NCI-H2081 (cell line): Measurements from ENCODE around the gene B9D2.
A peak's percentile ranks its signal among the peaks of the same experiment; 100 is the strongest.

Experiments
- DNase-seq, 2 experiments: peaks; one replicate each; lab custom pipeline; 2025; lab: John Stamatoyannopoulos, UW

The B9D2 gene

GRCh38 chr19:41327576-41328156, 36.3 kb downstream of the B9D2 start:
- no peak for DNase-seq

DNA sequence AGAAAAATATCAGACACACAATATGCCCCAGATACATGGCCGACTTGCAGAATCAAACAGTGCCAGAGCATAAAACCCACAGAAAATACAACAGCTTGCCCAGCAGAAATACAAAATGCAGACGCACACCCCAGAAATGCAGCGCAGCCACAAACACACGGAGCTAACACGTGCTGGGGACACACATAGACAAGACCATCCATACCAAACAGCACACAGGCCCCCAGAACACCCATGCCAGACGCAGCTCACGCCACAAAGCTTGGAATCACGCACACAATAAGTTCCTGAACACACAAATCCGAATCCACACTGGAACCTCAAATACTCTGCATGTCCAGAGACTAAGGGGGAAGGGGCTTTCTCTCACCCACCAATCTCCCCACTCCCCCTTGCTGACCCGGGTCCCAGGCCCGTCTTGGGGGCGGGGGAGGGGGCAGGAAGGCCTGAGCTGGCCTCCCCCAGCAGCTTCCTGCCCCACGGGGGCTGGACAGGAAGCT, 36.8 kb downstream of the B9D2 start:
- DNase-seq, result no peak

GRCh38 chr19:41325947-41326706, 37.8 kb downstream of the B9D2 start:
- DNase-seq, result peak in 1 of 2 experiments; percentile 28

DNA sequence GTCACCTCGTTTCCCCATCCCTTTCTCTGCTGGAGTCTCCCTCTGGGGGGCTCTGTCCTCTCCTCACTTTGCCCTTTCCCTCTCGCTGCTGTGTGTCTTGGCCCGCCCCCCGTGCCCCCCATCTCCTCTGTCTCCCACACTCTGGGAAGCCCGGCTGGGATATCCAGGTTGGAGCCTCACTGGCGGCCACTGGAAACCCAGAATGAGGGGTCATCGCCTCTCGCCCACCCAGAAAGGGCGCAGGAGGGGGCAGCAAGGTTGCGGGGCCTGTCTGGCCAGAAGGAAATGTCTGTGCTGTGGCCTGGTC, 38.4 kb downstream of the B9D2 start:
- DNase-seq, result no peak

DNA sequence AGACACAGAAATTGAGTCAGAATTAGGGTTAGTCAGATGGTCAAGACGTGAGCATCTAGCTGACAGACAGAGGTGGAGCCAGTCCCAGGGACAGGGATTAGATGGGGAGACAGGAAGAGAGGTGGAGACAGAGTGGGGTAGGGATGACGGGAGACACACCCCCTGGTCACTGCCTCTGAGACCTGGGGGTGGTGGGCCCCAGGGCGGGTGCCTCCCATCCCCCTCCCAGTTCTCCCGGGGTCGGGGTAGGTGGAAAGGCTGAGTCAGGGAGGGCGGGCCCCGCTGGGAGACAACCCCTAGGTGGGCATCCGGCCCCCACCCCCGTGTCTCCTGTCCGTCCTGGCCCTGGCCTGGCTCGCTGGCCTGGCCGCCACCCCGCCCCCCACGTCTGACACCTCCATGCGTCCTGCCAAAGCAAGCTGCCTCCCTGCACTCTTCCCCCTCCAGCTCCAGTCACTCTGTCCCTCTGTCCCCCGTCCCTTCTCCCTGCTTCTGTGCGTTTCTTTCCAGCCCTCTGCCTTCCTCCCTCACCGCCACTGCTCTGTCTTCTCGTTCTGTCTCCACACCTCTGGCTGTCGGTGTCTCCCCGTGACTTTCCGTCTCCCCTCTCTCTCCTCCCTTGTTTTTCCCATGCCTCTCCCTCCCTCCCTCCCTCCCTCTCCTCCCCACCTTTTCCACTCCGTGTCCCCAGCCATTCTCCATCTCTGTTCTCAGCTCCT, 38.9 kb downstream of the B9D2 start:
- DNase-seq, result no peak

DNA sequence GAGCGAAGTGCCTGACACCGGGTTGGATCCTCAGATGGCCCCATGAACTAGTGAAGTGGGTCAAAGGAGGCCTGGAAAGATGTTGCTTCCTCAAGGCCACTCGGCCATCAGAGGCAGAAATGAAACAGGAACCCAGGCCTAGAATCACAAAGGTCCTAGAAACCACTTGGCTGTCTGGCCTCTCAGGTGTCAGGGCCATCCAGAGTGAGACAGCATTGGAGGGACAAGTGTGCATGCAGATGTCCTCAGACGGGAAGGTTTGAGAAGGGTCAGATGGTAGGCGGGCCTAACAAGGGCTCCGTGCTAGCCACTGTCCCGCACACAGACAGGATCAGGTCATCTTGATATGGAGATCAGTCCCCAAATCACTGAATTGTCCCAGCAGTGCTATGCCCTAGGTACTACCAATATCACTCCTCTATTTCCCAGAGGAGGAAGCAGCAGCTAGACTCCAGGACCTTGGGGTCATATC, 39.7 kb downstream of the B9D2 start:
- no peak for DNase-seq

- DNase-seq, result no peak
Measured at GRCh38 chr19:41323430-41324125, 40.4 kb downstream of the B9D2 start.

DNA sequence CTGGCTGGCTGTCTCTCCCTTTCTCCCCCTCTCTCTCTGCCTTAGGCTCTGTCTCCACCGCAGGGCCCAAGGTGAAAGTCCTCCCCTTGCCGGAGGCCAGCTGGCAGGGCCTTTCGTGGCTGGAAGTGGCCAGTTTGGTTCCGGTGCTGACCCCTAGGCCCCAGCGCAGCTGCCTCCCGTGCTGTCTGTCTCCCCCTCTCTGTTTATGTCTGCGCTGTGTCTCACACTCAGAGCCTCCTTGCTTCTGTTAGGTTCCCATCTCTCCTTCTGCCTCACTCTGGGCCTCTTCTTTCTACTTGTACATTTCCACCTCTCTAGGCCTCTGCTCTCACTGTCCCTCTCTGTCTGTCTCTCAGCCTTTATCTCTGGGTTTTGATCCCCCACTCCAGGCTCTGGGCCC, 40.9 kb downstream of the B9D2 start:
- no peak for DNase-seq

GRCh38 chr19:41322451-41322850, 41.5 kb downstream of the B9D2 start:
- no peak for DNase-seq

GRCh38 chr19:41321600-41322270, 42.2 kb downstream of the B9D2 start:
- no peak for DNase-seq

DNA sequence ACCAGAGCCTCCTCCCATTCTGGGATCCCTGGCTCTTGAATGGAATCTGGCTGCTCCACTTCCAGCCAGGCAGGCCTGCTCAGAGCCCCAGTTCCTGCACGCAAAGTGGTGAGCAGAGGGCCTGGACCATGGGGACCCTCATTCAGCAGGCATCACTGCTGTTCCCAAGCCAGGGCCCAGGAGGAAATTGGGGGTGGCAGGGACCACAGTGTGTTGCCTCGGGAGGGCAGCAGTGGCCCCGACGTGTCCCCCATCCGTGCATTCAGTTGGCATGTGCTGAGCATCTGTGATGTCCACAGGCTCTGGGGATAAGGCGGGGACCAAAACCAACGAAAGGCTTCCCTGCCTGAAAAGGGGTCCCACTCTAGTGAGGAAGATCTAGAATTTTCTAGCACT, 42.7 kb downstream of the B9D2 start:
- DNase-seq, result no peak

GRCh38 chr19:41320568-41320967, 43.4 kb downstream of the B9D2 start:
- DNase-seq, result no peak

GRCh38 chr19:41320185-41320518, 43.8 kb downstream of the B9D2 start:
- no peak for DNase-seq

DNA sequence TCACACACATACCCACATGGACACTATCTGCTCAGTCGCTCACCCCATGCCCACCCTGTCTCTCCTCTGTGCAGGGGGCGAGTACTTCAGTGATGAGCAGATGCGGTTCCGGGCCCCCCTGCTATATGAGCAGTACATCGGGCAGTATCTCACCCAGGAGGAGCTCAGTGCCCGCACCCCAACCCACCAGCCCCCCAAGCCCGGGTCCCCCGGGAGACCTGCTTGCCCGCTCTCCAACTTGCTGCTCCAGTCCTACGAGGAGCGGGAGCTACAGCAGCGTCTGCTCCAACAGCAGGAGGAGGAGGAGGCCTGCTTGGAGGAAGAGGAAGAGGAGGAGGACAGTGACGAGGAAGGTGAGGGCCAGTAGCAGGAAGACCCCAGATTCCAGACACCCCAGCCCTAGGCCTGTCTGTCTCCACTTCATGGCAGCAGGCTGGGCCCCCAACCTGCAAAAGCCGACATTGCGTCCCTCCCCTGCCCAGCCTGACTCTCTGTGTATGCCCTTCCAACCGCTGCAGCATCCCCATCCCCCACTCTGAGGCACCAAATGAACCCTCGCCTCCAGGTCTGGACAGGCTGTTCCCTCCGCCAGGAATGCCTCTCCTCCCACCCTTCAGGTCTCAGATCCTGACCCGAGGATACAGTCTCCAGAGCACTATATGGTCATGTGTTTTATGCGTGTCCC, 44.3 kb downstream of the B9D2 start:
- no peak for DNase-seq

GRCh38 chr19:41318696-41319499, 45.1 kb downstream of the B9D2 start:
- DNase-seq, result no peak

GRCh38 chr19:41316306-41316920, 47.5 kb downstream of the B9D2 start:
- no peak for DNase-seq

DNA sequence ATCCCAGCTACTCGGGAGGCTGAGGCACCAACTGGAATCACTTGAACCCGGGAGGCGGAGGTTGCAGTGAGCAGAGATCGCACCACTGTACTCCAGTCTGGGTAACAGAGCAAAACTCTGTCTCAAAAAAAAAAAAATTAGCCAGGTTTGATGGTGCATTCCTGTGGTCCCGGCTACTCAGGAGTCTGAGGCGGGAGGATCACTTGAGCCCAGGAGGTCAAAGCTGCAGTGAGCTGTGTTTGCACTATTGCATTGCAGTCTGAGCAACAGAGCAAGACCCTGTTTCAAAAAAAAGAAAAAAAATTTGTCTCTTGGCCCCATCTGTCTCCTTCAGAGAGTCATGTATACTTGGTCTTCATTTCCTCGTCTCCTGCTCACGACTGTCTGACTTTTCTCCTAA, 52.3 kb downstream of the B9D2 start:
- no peak for DNase-seq

GRCh38 chr19:41311072-41311471, 52.9 kb downstream of the B9D2 start:
- DNase-seq, result no peak

- DNase-seq, result peak; percentile 71 to 86
Measured at GRCh38 chr19:41310033-41310831, 53.7 kb downstream of the B9D2 start, which contains the start of gene CCDC97. Gene CCDC97, plus strand, starts transcription at chr19:41310172. Its CDS starts 139 bp downstream, at chr19:41310311.
